GM19397 (cell line): ENCODE data around the gene GPR176.
"Not testable (repeated sequence)": the region's sequence is repeated elsewhere in the genome, so short reads cannot be mapped to it uniquely, and the experiment has no call there.

Source experiments
- ATAC-seq: cut with Tn5 transposase; IDR thresholded peaks from one replicate; pipeline ENCODE4 v1.9.1; 2021; ENCODE audit warnings: mild to moderate bottlenecking, moderate library complexity; ENCODE audit not compliant: unreplicated experiment

Gene GPR176

DNA sequence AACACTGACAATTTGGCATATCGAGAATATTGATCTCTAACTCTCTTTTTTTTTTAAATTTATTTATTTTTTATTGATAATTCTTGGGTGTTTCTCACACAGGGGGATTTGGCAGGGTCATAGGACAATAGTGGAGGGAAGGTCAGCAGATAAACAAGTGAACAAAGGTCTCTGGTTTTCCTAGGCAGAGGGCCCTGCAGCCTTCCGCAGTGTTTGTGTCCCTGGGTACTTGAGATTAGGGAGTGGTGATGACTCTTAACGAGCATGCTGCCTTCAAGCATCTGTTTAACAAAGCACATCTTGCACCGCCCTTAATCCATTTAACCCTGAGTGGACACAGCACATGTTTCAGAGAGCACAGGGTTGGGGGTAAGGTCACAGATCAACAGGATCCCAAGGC lies 27.0 kb downstream of the GPR176 start:
- ATAC-seq: not testable (repeated sequence)

DNA sequence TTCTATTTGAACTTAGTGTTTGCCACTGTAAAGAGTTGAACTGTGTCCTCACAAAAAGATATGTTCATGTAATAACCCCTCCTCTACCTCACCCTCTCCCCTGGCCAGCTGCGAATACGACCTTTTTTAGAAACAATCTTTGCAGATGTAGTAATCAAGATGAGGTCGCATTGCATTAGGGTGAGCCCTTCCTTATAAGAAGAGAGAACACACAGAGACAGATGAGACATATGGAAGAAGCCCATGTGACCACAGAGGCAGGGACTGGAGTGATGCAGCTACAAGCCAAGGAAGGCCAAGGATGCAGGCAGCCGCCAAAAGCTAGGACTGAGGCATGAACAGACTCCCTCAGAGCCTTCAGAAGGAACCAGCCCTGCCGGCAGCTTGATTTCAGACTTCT lies 27.6 kb downstream of the GPR176 start:
- no peak for ATAC-seq

DNA sequence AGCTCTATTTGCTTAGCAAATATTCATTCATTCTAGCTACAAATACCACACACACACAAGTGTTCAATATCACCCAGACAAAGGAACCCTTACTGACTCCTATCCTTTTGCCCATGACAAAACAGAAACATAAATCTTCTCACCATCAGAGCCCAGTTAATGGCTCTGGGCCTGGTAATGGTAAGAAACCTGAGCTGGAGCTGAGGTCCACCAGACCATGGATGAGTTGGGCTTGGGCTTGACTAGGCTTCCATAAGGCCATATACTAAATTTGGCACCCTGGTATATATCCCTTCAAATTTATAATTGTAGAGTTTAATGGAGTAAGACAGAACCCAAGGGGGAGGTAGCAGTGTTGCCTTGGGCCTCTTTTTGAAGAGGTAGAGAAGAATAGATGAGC lies 29.4 kb downstream of the GPR176 start:
- ATAC-seq: no peak

DNA sequence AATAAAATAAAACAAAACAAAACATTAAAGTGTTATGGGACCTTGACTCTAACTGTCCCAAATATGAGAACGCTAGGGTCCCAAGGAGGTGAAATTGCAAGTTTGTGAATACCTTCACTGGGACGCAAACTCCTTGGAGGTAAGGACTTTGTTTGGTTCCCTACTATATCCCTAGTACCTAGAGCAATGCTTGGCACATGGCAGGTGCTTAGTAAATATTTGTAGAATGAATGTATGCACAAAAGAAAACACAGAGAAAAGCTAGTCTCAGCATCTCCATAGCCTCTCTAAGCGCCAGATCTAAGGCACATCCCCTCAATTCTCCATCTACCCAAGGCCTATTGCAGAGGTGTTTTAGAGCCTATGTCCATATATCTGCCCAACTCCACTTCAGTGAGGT lies 30.5 kb downstream of the GPR176 start:
- no peak for ATAC-seq

DNA sequence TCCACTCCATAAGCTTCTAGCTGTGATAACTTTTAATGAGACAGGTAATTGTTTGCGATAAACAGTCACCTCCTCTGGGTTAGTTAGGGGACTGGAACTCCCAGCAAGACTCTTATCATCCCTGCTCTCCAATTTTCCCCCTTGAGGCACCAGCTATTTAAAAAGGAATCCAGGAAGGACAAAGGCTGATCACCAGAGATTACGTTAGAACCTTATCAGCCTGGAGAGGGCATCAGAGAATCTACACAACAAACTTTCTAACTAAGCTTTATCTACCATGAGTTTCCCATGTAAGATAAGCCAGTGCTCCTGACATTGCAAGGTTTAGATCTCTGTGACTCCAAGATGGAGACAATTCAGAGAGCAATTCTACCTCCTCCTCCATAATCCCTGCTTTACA lies 31.3 kb downstream of the GPR176 start:
- ATAC-seq: no peak

DNA sequence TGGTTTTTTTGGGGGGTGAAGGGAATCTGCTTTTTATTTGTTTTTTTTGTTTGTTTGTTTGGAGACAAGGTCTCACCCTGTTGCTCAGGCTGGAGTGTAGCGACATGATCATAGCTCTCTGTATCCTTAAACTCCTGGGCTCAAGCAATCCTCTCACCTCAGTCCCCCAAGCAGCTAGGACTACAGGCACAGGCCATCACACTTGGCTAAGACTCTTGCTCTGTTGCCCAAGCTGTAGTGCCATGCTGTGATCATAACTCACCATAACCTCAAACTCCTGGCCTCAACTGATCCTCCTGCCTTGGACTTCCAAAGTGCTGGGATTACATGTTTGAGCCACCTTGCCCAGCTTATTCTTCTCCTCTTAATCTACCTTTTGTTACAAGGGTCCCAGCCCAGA lies 31.8 kb downstream of the GPR176 start:
- no peak for ATAC-seq

DNA sequence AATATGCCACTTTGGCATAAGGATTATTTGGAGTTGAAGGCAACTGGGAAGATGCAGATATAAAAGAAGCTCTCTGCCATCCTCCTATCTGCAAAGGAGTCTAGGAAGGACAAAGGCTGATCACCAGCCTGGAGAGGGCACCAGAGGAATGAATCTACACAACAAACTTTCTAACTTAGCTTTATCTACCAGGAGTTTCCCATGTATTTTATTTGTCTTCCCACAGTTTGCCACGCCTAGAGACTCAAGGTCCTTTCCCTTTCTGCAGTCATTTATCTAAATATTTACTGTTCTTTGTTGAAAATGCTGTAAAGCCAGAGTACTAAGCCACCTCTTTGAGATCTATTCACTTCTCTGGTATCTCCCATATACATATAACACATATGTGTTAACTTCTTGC lies 32.2 kb downstream of the GPR176 start:
- no peak for ATAC-seq

DNA sequence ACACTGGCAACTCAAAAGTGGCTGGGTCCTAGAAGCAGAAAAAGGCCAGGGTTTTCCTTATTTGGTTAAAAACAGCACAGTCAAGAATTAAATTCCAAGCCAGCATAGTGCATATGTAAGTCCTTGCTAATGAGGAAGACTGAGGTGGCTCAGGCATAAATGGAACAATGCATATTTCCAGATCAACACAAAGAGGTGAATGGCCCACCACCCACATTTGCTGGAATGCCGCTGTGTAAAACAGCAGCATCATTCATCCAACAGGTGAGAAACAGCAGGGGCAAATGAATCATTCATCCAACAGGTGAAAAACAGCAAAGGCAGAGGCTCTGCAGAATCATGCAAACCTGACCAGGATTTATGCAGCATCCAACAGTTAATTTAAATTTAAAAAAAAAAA lies 32.9 kb downstream of the GPR176 start:
- no peak for ATAC-seq

DNA sequence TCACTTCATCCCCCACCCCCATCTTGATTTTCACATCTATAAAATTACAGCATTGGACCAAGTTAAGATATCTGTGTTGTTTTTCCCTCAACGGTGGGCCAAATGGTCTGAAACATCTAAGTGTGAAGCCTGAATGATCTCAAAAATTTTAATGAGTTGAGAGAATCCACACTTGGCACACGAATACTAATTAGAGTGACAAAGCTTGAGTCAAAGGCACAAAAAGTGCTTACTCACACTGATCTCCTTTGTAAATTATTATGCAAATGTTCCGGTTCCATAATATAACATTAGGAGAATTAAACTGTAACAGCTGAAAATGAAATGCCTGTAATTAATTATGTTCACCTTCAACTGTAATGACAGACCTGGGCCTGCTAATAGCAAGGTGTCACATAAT lies 33.6 kb downstream of the GPR176 start:
- no peak for ATAC-seq

DNA sequence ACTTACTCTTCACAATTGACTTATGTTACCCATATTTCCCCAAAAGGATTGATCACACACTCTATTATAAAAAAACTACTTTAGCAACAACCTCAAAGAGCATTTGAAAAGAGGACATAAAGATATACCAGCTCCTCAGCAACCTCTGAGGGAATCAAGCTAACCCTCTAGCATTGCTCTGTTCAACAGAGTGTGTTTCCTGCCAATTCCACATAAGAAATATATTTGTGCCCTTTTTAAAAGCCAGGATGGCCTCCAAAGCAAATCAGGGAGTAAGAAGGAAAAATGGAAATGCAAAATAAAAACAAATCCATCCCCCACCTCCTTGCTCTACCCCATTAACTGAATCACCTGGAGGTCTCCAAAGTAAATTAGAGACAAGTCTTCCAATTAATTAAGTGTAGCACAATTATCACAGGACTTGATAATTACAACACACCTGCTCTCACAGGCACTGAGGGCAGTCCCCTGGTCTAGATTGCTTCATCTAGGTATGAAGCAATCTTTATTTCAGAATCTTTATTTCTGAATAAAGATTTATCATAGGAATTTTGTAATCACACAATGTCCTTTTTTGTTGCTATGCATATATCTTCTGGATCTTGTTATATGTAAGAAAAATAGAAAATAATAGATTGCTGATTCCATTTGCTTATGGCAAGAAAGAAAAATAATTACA lies 34.8 kb downstream of the GPR176 start:
- no peak for ATAC-seq

DNA sequence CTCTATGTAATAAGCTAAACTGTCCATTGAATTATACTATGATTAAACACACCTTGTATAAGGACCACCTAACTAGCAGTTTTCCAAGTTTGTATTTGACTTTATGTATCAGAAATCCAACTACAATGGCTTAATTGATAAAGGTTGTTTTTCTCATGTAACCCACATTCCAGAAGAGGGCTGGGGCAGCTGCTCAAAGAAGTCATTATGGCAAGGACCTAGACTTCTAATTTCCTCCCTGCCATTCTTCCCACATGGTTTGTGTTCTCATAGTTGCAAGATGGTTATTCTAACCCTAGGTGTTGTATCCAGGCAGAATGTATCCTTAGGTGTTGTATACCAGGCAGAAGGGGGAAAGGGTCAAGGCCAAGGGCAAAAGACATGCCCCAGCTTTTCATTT lies 35.7 kb downstream of the GPR176 start:
- ATAC-seq: no peak

DNA sequence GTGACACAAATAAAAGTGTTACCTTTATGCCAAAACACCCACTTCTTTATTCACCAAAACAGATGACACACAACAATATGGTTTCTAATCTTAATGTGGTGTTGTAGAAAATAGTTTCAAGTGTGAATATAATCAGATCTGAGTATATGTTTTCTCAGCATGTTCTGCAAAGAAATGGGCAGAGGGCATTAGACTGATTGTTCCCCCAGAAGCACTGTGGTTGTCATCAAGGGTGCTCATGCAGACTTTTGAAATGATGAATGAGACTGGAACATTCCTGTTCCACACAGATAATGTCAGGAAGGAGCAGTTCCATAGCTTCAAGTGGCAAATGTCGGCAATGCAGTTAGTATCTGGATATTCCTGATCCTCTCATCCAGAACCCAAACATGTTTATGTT lies 37.5 kb downstream of the GPR176 start:
- no peak for ATAC-seq

DNA sequence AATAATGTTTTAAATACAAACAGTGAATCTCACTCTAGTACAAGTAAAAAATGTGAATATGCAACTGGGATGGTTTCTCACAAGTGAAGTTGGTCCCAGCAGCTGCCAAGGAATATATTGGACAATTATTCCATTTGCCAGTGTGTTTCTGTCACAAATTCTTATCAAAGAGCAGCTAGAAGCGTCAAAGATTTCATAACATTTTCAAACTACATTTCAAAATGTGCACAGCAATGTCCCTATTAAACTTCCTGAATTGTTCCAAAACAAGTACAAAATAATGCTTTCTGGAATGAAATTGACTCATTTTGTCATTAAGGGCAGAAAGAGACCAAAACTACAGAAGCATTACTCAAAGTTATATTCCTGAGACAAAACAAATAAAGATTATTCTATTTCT lies 38.3 kb downstream of the GPR176 start:
- ATAC-seq: no peak

DNA sequence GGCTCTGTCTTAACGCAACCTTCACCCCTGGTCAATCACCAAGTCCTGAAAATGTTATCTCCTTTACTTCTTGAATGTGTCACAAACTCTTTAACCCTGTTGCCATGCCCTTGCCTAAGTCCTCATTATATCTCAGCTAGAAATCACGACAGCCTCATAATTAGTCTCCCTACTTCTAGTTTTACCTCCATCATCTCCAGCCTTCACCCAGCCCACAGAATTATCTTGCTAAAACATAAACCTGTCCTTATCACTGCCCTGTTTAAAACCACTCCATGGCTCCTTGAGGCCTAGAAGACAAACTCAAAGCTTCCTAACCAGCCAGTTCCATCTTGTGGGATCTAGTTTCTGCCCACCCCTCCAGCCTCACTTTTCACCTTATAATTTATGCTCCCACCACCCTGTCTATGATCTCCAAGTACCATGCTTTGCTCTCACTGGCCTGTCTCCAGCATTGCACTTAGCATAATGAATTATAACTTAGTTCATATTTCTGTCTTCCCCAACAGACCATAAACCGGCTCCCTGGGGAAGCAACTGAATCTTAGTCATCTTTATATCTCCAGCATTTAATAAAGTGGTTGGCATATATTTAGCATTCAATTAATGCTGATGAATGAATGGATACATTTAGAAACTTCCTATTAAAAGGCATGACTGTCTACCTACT lies 39.2 kb downstream of the GPR176 start:
- no peak for ATAC-seq

DNA sequence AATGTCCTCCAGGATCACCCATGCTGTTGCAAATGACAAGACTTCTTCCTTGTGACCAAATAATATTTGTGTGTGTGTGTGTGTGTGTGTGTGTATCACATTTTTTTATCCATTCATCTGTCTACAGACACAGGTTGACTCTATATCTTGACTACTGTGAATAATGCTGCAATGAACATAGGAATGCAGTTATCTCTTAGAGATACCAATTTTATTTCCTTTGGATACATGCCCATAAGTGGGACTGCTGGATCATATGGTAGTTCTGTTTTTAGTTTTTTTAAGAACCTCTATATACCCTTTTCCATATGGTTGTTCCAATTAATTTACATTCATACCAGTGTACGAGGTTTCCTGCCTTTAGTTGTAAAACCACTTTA lies 41.7 kb downstream of the GPR176 start:
- no peak for ATAC-seq

DNA sequence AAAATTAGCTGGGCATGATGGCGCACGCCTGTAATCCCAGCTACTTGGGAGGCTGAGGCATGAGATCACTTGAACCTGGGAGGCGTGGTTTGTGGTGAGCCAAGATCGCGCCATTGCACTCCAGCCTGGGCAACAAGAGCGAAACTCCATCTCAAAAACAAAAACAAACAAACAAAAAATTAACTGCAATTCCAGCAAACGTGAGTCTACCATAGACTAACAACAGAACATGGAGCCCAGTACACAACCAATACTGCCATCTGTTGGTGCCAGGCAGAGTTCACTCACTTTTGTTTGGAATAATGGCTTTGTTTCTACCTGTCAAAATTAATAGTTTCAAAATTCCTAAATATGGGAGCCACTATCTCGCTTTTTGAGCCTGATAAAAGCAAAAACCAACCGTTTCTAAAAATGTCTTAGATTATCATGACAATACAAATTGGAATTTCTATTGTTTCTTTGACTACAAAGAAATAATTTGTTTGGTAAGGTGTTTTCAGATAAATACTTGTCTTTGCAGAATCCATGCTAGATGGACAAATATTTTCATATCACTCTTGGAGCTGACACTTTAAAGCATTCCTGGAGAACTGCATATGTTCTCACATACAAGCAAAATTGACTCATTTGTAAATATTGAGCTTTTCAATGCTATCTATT lies 45.0 kb downstream of the GPR176 start:
- no peak for ATAC-seq

DNA sequence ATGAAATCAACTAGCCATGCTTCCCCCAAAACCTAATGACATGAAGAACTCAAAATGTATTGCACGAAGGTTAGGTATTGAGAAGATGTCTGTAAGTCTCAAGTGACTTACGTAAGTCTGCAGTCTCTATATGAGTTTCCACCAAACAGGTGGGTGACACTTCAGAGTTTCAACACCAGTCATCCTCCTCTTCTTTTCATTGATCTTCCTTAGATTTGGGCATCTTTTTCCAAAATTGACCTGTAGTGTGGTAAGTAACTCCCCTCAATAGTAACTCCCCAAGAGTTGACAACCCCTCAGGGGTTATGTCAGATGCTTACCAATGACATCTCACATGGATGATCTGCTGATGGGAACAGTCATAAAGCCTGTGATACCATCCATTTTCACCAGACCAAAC lies 46.1 kb downstream of the GPR176 start:
- no peak for ATAC-seq

DNA sequence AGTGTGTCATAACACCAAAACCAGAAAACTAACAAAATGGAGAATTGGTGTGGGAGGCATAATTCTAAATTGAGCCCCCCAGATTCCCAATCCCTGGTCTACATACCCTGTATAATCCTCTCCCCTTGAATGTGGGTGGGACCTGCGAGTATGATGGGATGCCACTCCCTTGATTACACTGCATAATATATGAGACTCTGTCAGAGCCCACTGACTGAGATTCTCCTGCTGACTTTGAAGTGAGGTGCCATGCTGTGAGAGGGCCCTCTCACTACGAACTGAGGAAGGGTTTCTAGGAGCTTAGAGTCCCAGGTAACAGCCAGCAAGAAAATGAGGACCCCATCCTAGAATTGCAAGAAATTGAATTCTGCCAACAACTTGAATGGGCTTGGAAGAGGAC lies 49.5 kb downstream of the GPR176 start:
- no peak for ATAC-seq

DNA sequence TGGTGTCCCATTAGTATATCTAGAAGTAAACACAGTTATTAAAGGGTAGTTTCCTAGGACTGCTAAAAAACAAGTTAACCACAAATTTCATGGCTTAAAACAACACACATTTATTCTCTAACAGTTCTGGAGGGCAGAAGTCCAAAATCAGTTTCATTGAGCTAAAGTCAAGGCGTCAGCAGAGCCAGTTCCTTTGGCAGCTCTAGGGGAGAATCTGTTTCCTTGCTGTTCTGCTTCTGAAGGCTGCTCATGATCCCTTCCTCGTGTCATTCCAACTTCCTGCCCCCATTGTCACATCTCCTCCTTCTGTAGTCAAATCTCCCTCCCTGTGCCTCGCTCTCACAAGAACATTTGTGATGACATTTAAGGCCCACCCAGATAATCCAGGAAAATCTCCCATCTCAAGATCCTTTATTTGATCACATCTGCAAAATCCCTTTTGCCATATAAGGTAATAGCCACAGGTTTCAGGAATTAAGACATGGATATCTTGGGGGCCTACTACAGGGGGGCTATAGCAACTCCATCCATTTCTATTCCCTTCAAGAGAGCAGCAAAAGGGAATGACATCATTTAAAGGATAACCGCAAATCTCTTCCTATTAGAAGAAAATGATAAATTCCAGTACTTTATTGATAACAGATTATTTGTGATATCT lies 50.1 kb downstream of the GPR176 start:
- ATAC-seq: no peak

DNA sequence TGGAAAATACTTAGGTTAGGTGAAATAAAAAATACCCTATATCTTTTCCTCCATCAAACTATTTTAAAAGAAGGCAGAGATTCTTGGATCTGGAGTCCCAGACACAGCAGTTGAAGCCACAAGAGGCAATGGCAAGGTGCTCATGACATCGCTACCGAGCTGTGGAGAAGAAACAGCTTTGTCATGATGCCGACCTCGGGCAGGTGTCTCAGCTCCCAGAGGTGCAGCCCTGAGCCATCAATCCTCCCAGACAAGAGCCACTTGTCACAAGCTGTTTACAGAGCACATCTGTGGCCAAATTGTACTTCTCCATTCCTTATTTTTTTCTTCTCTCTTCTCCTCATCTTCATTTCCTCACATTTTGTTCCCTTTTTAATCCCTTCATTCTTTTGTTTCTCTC lies 50.8 kb downstream of the GPR176 start:
- no peak for ATAC-seq

DNA sequence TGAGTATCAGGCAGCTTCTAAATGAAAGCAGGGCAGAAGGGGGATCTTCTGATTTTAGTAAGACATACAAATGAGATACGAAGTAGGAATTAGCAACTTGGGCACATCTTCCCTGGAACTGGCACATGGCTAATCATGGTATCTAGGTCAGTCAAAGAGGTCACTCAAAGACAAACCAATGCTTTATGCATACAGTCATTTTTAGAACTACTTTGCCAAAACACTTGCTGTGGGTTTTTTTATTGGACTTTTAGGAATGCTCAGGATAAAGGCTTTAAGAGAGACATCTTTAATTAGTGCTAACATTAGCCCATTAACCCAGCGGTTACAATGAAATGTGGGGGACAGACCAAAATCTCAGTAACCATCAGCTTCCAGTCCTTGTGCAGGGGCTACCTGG lies 51.7 kb downstream of the GPR176 start:
- ATAC-seq: no peak

DNA sequence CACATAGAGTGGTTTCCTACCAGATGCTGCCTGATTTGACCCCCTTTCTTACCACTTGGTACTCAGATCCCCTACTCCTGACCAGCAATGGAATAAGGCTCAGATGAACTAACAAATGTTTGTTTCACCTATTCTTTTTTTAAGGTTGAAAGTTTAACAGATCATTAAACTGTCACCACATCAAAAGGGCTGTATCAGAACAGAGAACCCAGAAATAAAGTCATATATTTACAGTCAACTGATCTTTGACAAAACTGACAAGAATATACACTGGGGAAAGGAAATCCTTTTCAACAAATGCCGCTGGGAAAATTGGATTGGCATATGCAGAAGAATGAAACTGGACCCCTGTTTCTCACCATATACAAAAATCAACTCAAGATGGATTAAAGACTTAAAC lies 56.0 kb downstream of the GPR176 start:
- no peak for ATAC-seq
